Upper lobe of left lung (tissue), 6 donors: ENCODE measurements around the gene SPDEF. TPM values are rescaled to one million over a fixed set of nuclear protein-coding genes. Genes with fewer than 3 reads are reported as not detected.

Experiments
- ATAC-seq, 2 donors: fragments of 200-7000 bp; cut with Tn5 transposase; one replicate each; pipeline ENCODE4 v1.9.1; 2022; ENCODE audit warnings: mild to moderate bottlenecking in 2 of 2, moderate library complexity in 2 of 2; ENCODE audit not compliant: low FRiP score in 2 of 2
- DNase-seq, 2 donors: peaks; one replicate each; pipeline ENCODE4 v3.0.0-alpha.2; 2019 to 2020
- H3K27ac ChIP-seq, 4 donors: fragments of 200-600 bp; sonication (generic); one replicate each; pipeline ENCODE4 v1.5.1; 2016 to 2019
- H3K27me3 ChIP-seq, 4 donors: fragments of 200-600 bp; sonication (generic); one replicate each; pipeline ENCODE4 v1.5.1; 2017 to 2019
- H3K36me3 ChIP-seq, 4 donors: fragments of 200-600 bp; sonication (generic); one replicate each; pipeline ENCODE4 v1.5.1; 2016 to 2019
- H3K4me1 ChIP-seq, 4 donors: fragments of 200-600 bp; sonication (generic); one replicate each; pipeline ENCODE4 v1.5.1; 2018 to 2019
- H3K4me3 ChIP-seq, 4 donors: fragments of 200-600 bp; sonication (generic); one replicate each; pipeline ENCODE4 v1.5.1; 2017 to 2019; ENCODE audit warnings: mild to moderate bottlenecking in 2 of 4, moderate library complexity in 1 of 4
- H3K9me3 ChIP-seq, 4 donors: fragments of 200-600 bp; sonication (generic); one replicate each; pipeline ENCODE4 v1.5.1; 2018 to 2019
- CTCF ChIP-seq, 6 experiments: fragments of 450-650 bp in 4 of 6; fragments of 200-600 bp in 2 of 6; sonication (generic) in 2 of 6; IDR thresholded peaks; one replicate each; pipeline ENCODE4 v1.5.1; 2016 to 2019; ENCODE audit warnings: antibody characterized with exemption in 6 of 6
- EP300 ChIP-seq, 4 donors: sonication (generic); formaldehyde crosslinking; IDR thresholded peaks; one replicate each; pipeline ENCODE4 v1.5.1; 2017; ENCODE audit warnings: antibody characterized with exemption in 4 of 4, control low read depth in 2 of 4
- POLR2A ChIP-seq, 4 donors: fragments of 450-650 bp; IDR thresholded peaks; one replicate each; pipeline ENCODE4 v1.5.1; 2016 to 2017; ENCODE audit warnings: antibody characterized with exemption in 4 of 4, mild to moderate bottlenecking in 2 of 4
- POLR2AphosphoS5 ChIP-seq, 2 donors: sonication (generic); formaldehyde crosslinking; IDR thresholded peaks; one replicate each; pipeline ENCODE4 v1.5.1; 2017; ENCODE audit warnings: antibody characterized with exemption in 2 of 2
- WGBS, 2 donors: methylation state at CpG; one replicate each; pipeline ENCODE4 v1.1.5; 2017 to 2018; 5-methylcytosine and 5-hydroxymethylcytosine counted together
- total RNA-seq, 6 donors: library from RNA; depleted of rRNA in 4 of 6; stranded (reverse); fragments of >200 nt in 4 of 6; gene quantifications; one replicate each; pipeline versions ENCODE4 v1.1.0 to v1.2.1, GENCODE V29; 2016 to 2021
- donor health status: DM: no; HTN: no; CAD: no; lungs with moderate emphysema.
- donor health status: DM: no; HTN: yes; CAD: no; lungs with severe emphysema.

Gene SPDEF
- total RNA-seq, 6 donors from 2014 or later: 0.61 to 5.2 (median 3.8) TPM

GRCh38 chr6:34528996-34529664, 27.0 kb downstream of the SPDEF start:
- Histone ChIP-seq H3K36me3 (no peaks in the 10 kb centered on the region), H3K4me3 (no peak overlapping the region), H3K27me3 (no peaks in the 10 kb centered on the region), H3K4me1 (peaks cover 3 to 13% (median 7%) of the 10 kb centered on the region in 4 donors), H3K27ac (no peak overlapping the region), H3K9me3 (no peaks in the 10 kb centered on the region)
- TF ChIP-seq CTCF (IDR thresholded peaks at IDR 0.05) (no peak), POLR2AphosphoS5 (IDR thresholded peaks at IDR 0.05) (no peak), EP300 (IDR thresholded peaks at IDR 0.05) (no peak), POLR2A (IDR thresholded peaks at IDR 0.05) (no peak)
- DNase-seq (no peak), ATAC-seq (no peak)
- WGBS, 2 donors: 93 to 95% methylated on average over 7 of the region's 8 CpGs

- 90 to 91% methylated on average over 12 of the region's 12 CpGs for WGBS, 2 donors
- Histone ChIP-seq H3K27me3 (no peaks in the 10 kb centered on the region), H3K4me1 (peaks cover 3 to 13% (median 7%) of the 10 kb centered on the region in 4 donors), H3K36me3 (no peaks in the 10 kb centered on the region), H3K27ac (no peak overlapping the region), H3K4me3 (no peak overlapping the region), H3K9me3 (no peaks in the 10 kb centered on the region)
- peak in 1 of 2 donors; percentile 23 for DNase-seq
- no peak for ATAC-seq
- TF ChIP-seq POLR2A (IDR thresholded peaks at IDR 0.05) (no peak), CTCF (IDR thresholded peaks at IDR 0.05) (no peak), POLR2AphosphoS5 (IDR thresholded peaks at IDR 0.05) (no peak), EP300 (IDR thresholded peaks at IDR 0.05) (no peak)
These were observed 28.1 kb downstream of the SPDEF start for GRCh38 chr6:34527751-34528670.

- peak; percentile 92 to 97 for ATAC-seq
- no peaks in the 10 kb centered on the region for H3K9me3 ChIP-seq
- H3K4me3 ChIP-seq: peak overlapping the region in 3 of 4 donors; percentile 4 to 33 (median 7)
- peaks cover 3 to 13% (median 7%) of the 10 kb centered on the region in 4 donors for H3K4me1 ChIP-seq
- DNase-seq: peak; percentile 98 to 99
- TF ChIP-seq CTCF (IDR thresholded peaks at IDR 0.05): peak; percentile 77 to 94 (median 92)
- TF ChIP-seq EP300 (IDR thresholded peaks at IDR 0.05): no peak
- no peaks in the 10 kb centered on the region for H3K27me3 ChIP-seq
- H3K36me3 ChIP-seq: no peaks in the 10 kb centered on the region
- whole genome bisulfite sequencing, 2 donors: 8 to 9% methylated on average over 19 to 23 of the region's 53 CpGs
- H3K27ac ChIP-seq: peak overlapping the region in 2 of 4 donors; percentile 32 to 46
These were observed 29.0 kb downstream of the SPDEF start for GRCh38 chr6:34526992-34527728.

GRCh38 chr6:34526241-34526972, 29.7 kb downstream of the SPDEF start:
- ATAC-seq: no peak
- no peaks in the 10 kb centered on the region for H3K9me3 ChIP-seq
- H3K27me3 ChIP-seq: no peaks in the 10 kb centered on the region
- no peak for TF ChIP-seq CTCF (IDR thresholded peaks at IDR 0.05)
- peak overlapping the region in 2 of 4 donors; percentile 32 to 46 for H3K27ac ChIP-seq
- WGBS, 2 donors: 66 to 84% methylated on average over 16 to 19 of the region's 23 CpGs
- peaks cover 3 to 13% (median 7%) of the 10 kb centered on the region in 4 donors for H3K4me1 ChIP-seq
- peak in 1 of 2 donors; percentile 51 for DNase-seq
- H3K4me3 ChIP-seq: peak overlapping the region in 3 of 4 donors; percentile 4 to 33 (median 7)
- no peaks in the 10 kb centered on the region for H3K36me3 ChIP-seq
